Mononuclear cell (primary cell): ENCODE data around the gene LSM4. TPM values are rescaled to one million over a fixed set of nuclear protein-coding genes. Genes with fewer than 3 reads are reported as not detected.
"Not testable (repeated sequence)": the region's sequence is repeated elsewhere in the genome, so short reads cannot be mapped to it uniquely, and the experiment has no call there.

Experiments
- H3K27me3 ChIP-seq: 2 replicates; pipeline ENCODE4 v1.6.0; 2011; ENCODE audit warnings: low read length, control low read depth; ENCODE audit not compliant: insufficient read depth
- H3K4me1 ChIP-seq: 2 replicates; pipeline ENCODE4 v1.5.1; 2011; ENCODE audit warnings: mild to moderate bottlenecking, low read length, control low read depth; ENCODE audit not compliant: insufficient read depth
- H3K4me3 ChIP-seq: 2 replicates; pipeline ENCODE4 v1.5.1; 2011; ENCODE audit warnings: mild to moderate bottlenecking, low read length, moderate library complexity
- H3K9me3 ChIP-seq: 2 replicates; pipeline ENCODE4 v1.5.1; 2011; ENCODE audit warnings: low read depth, mild to moderate bottlenecking, control low read depth, low read length
- total RNA-seq: library from RNA; depleted of rRNA; stranded (reverse); fragments of >200 nt; gene quantifications from one replicate; pipeline ENCODE4 v1.2.3, GENCODE V29; 2012

Gene LSM4
- total RNA-seq, 1 donor = 62.4 TPM

DNA sequence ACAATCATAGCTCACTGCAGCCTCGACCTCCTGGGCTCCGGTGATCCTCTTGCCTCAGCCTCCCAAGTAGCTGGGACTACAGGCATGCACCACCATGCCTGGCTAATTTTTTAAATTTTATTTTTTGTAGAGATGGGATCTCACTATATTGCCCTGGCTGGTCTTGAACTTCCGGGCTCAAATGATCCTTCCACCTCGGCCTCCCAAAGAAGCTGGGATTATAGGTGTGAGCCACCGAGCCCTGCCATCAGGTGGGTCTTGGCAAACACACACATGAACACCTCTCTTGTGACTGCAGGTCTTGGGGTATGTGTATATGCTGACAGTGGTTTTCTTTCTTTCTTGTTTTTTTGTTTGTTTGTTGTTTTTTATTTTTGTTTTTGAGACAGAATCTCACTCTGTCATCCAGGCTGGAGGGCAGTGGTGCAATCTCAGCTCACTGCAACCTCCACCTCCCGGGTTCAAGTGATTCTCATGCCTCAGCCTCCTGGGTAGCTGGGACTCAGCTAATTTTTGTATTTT lies 26.0 kb upstream of the LSM4 start:
- not testable (repeated sequence) for H3K4me3 ChIP-seq, H3K27me3 ChIP-seq, H3K9me3 ChIP-seq, H3K4me1 ChIP-seq

DNA sequence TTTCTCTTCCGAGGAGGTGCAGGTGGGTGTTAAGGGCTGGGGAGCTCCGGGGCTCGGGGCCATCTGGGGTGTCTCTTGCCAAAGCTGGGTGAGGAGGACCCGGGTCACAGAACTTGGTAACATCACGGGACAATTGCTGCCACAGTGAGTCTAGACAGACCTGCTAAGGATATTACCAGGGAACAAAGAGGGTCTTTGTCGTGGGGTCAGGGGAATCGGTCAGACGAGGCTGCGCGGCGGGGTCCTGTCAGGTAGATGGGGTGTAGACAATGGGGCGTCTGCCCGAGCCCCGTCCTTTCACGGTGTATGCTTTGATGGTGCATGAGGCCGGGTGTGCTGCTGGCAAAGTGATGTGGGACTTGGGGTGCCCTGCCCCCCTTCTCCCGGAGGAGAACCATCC lies 25.3 kb upstream of the LSM4 start:
- Histone ChIP-seq H3K27me3 (no peaks in the 10 kb centered on the region), H3K9me3 (no peaks in the 10 kb centered on the region)

DNA sequence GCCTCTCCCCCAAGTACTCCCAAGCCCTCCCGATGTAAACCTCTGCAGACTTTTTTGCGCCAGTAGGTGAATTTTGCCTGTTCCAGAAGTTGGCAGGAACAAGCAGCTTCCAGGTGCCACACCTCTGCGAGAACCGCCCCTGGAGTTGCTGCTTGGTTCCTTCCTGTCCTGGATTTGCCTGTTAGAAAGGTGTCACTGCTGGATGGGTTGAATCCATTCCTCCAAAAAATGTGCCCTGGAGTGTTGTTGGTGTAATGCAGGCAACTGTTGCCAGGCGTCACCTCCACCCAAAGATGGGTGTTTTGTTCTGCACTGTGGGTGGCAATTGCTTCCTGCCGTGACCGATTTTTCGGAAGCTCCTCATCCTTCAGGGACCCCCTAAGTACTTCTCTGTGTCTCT lies 23.2 kb upstream of the LSM4 start:
- H3K4me1 ChIP-seq = peaks cover 13% of the 10 kb centered on the region
- no peak overlapping the region for H3K4me3 ChIP-seq
- H3K27me3 ChIP-seq = no peaks in the 10 kb centered on the region
- no peaks in the 10 kb centered on the region for H3K9me3 ChIP-seq

More for the DNA sequence above, 25.3 kb upstream of the LSM4 start:
- Histone ChIP-seq H3K4me1 (no peaks in the 10 kb centered on the region), H3K4me3 (no peak overlapping the region)

DNA sequence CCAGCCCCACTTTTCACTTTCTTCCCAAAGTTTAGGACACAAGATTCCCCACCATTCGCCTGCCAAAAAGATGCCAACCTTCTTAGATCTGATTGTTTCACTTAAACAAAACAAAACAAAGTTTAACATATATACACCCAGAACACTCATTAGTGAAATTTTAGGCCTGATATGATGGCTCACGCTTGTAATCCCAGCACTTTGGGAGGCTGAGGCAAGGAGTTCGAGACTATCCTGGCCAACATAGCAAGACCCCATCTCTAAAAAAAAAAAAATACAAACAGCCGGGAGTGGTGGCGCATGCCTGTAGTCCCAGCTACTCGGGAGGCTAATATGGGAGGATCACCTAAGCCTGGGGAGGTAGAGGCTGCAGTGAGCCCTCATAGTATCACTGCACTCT lies 22.4 kb upstream of the LSM4 start:
- Histone ChIP-seq H3K4me3 (no peak overlapping the region), H3K4me1 (peaks cover 14% of the 10 kb centered on the region), H3K27me3 (no peaks in the 10 kb centered on the region), H3K9me3 (no peaks in the 10 kb centered on the region)

DNA sequence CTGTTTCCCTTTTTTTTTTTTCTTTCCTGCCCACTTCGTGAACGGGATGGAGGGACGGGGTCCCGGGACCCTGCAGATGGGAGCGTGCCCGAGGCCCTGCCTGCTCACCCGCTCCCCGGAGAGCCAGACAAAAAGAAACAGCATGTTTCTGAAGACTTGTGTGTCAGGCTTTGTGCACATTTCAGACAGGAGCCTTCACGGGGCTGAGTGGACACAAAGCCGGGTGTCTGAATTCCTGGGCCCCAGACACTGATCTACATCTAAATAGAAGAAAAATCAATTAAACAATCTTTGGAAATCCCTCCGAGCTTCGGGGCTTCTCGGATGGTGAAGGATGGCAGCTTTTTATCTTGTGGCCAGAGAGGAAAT lies 21.7 kb upstream of the LSM4 start:
- Histone ChIP-seq H3K4me1 (peaks cover 21% of the 10 kb centered on the region), H3K27me3 (no peaks in the 10 kb centered on the region), H3K9me3 (no peaks in the 10 kb centered on the region), H3K4me3 (no peak overlapping the region)

DNA sequence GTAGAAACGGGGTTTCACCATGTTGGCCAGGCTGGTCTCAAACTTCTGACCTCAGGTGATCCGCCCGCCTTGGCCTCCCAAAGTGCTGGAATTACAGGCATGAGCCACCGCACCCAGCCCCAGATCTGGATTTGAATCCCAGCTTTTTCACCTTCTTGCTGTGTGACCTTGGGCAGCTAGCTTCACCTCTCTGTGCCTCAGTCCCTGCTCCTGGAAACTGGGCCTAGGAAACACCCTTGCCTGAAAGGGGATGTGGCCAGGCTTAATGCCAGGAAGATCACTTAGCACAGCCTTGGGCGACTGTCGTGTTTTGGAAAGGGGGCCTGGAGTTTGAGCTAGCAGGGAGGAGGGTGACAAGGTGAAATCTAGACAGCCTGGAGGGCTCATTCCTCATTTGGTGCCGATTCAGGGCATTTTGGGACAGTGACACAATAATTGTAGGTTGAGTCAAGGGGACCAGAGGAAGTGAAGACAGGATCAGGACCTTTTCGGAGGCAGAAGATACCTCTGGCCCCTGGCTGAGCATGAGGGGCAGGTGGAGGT lies 19.3 kb upstream of the LSM4 start:
- H3K4me3 ChIP-seq = no peak overlapping the region
- H3K4me1 ChIP-seq = peaks cover 31% of the 10 kb centered on the region
- H3K9me3 ChIP-seq = no peaks in the 10 kb centered on the region
- H3K27me3 ChIP-seq = no peaks in the 10 kb centered on the region

DNA sequence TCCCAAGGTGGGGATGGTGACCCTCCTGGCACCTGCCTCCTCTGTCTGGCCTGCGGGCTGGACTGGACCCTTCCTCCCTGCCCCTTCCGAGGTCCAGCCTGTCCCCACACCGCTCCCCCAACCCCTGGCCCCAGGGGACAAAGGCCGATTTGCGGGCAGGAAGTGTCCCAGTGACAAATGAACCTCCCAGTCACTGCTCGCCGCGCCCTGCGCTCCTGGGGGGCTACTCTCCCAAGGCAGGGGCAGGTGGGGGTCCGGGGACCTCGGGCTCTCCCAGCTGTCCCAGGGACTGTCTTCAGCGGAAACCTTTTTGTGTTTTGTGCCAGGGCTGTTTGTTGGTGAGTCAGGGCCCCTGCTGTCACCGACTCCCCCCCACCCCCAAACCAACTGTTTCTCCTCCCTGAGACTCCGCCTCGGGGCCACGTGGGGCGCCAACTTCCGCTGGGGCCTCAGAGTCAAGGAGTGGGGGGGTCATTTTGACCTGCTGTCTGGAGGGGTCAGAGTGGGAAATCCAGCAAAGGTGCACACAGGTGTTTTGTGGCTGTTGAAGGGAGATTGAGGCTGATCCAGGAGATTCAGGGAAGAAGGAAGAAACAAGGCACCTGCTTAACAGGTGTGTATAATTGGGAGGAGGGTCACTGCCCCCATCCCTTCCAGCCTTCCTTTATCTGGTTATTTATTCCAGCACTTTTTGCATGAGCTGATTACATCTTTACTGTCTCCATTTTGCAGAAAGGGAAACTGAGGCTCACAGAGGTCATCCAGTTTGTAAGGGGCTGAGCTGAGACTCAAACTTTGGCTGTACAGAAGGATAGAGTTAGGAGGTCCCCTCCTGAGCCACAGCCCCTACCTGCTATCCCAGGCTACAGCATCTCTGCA lies 18.4 kb upstream of the LSM4 start:
- H3K27me3 ChIP-seq = no peaks in the 10 kb centered on the region
- no peaks in the 10 kb centered on the region for H3K9me3 ChIP-seq
- H3K4me3 ChIP-seq = peak overlapping the region; percentile 68
- H3K4me1 ChIP-seq = peaks cover 35% of the 10 kb centered on the region

DNA sequence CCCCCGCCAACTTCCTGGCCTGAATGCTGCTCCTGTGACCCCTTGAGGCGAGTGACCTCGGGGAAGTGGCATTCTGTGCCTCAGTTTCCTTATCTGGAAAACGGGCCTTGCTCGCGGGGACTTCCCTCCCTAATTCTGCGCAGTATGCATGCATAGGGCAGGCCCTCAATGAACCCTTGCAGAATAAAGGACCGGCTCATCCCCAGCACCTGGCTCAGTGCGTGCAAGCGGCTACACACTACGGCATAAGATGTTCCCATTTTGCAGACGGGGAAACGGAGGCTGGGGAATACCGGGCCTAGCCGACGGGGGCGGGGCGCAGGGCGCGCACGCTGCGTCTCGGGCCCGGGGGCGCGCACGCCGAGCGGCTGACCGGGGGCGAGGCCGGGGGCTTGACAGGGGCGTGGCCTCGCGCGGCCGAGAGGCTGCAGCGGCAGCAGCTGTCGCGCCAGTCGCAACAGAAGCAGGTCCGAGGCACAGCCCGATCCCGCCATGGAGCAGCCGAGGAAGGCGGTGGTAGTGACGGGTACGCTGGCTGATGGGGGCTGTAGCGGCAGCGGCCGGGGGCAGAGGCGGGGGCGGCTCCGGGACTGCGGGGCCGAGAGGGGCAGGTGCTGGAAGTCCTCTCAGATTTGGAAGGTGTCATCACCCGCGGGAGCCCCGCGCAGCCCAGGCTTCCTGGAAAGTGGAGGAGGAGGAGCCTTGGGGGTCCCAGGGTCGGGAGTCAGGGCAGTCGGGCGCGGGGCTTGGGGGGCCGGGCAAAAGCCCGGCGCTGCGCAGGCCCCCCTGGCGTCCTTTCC lies 17.5 kb upstream of the LSM4 start, which contains the start of gene PGPEP1:
TSS of gene PGPEP1 (plus strand) at position 409 of the 800 bp plus-strand sequence. CDS start at position 493, 84 bp downstream.
- Histone ChIP-seq H3K9me3 (no peaks in the 10 kb centered on the region), H3K27me3 (no peaks in the 10 kb centered on the region), H3K4me3 (peak within 1 kb of the TSS; percentile 68), H3K4me1 (peaks cover 35% of the 10 kb centered on the region)

DNA sequence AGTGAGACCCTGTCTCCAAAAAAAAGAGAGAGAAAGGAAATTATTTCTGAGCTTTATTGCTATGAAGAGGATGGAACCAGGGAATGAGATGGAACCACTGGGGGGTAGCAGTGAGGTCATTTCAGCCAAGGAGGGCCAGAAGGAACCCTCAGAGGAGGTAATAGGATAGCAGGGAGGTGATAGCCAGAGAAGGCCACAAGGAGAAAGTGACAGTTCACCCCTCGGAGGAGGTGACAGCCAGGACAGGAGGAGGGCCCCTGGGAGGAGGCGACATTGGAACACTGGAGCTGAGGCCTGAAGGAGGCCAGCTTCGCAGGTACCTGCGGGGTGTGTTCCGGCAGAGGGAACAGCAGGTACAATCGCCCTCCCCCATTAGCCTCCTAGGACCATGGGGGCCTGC lies 16.8 kb upstream of the LSM4 start:
- Histone ChIP-seq H3K4me1 (peaks cover 35% of the 10 kb centered on the region), H3K9me3 (no peaks in the 10 kb centered on the region), H3K27me3 (no peaks in the 10 kb centered on the region), H3K4me3 (peak overlapping the region; percentile 68)

DNA sequence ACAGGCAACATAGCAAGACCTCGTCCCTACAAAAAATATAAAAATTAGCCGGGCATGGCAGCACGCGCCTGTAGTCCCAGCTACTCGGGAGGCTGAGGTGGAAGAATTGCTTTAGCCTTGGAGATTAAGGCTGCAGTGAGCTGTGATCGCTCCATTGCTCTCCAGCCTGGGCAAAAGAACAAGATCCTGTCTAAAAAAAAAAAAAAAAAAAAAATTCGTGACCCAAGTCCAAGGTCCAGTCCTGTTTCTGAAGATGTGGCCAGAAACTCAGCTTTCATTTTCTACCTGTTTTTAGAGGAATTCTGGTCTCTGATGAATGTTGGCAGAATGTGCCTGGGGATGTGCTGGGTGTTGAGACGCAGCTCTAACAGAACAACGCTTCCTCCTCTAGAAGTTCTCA lies 15.7 kb upstream of the LSM4 start:
- peaks cover 35% of the 10 kb centered on the region for H3K4me1 ChIP-seq
- H3K9me3 ChIP-seq = no peaks in the 10 kb centered on the region
- no peak overlapping the region for H3K4me3 ChIP-seq
- H3K27me3 ChIP-seq = no peaks in the 10 kb centered on the region

DNA sequence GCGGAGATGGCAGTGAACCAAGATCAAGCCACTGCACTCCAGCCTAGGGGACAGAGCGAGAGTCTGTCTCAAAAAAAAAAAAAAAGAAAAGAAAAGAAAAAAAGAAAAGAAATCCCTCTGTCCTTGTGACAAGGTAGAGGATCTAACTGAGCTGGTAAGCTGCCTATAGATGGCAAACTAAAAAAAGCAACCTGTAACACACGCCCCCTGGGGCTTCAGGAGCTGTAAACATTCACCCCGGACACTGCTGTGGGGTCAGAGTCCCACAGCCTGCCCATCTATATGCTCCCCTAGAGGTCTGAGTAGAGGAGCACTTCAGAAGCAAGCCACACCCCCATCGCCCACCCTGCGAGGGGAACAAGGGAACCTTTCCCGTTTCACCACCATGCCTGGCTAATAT lies 13.2 kb upstream of the LSM4 start:
- Histone ChIP-seq H3K9me3 (no peaks in the 10 kb centered on the region), H3K27me3 (no peaks in the 10 kb centered on the region), H3K4me1 (peaks cover 23% of the 10 kb centered on the region), H3K4me3 (no peak overlapping the region)

DNA sequence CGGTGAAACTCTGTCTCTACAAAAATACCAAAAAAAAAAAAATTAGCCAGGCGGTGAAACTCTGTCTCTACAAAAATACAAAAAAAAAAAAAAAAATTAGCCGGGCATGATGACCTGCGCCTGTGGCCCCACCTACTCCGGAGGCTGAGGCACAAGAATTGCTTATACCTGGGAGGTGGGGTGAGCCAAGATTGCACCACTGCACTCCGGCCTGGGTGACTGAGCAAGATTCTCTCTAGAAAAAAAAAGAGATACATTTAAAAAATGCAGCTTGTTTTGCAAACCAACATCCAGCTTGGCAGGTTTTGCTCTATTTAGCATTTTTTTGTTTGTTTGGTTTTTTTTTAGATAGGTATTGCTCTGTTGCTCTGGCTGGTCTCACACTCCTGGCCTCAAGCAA lies 10.8 kb upstream of the LSM4 start:
- Histone ChIP-seq H3K27me3 (no peaks in the 10 kb centered on the region), H3K9me3 (no peaks in the 10 kb centered on the region), H3K4me1 (peaks cover 19% of the 10 kb centered on the region), H3K4me3 (no peak overlapping the region)

DNA sequence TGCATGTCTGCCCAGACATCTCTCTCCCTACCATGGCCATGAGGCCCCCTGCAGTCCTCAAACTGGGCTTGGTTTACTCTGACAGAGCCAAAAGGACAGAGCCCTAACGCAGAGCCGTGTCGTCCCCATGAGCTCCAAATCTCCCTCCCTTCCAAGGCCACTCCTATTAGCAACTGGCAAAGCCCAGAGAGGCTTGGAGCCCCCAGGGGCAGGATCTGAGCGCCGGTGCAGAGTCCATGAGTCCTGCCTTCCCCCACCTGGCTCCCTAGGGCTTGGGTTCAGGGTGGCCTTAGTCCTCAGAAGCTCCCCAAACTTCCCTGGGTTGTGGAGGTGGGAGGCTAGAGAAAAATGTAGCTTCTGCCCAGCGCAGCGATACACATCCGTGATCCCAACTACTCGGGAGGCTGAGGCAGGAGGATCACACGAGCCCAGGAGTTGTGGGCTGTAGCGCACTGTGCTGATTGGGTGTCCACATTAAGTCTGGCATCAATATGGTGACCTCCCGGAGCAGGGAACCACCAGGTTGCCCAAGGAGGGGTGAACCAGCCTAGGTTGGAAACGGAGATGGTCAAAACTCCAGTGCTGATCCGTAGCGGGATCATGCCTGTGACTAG lies 10.1 kb upstream of the LSM4 start:
- Histone ChIP-seq H3K27me3 (no peaks in the 10 kb centered on the region), H3K4me1 (peaks cover 25% of the 10 kb centered on the region), H3K9me3 (no peaks in the 10 kb centered on the region), H3K4me3 (no peak overlapping the region)

DNA sequence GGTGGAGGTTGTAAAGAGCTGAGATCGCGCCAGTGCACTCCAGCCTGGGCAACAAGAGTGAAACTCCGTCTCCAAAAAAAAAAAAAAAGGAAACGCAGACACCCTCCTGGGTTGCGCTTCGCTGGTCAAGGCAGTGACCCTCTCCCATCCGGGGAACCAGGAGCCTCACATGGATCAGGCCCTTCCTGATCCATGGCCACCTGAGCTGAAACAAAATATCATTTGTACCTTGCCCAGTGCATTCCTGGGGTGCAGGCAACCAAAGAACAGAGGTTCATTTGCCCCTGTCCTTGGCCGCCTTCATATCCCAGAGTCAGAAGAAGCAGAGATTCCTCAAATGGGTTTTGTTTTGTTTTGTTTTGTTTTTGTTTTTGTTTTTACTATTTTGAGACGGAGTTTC lies 8.0 kb upstream of the LSM4 start:
- H3K4me1 ChIP-seq = peaks cover 14% of the 10 kb centered on the region

DNA sequence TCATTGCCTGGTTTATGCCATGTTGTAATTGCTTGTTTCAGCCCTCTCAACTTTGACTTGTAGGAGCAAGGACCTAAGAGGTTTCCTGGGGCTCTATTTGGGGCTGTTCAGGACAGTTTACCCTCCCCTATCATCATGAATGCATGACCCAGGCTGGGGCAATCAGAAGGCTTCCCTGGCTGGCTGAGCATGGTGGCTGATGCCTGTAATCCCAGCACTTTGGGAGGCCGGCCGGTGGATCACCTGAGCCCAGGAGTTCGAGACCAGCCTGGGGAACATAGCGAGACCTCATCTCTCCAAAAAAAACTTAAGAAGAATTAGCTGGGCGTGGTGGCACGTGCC lies 6.1 kb upstream of the LSM4 start:
- Histone ChIP-seq H3K9me3 (no peaks in the 10 kb centered on the region), H3K4me3 (no peak overlapping the region), H3K4me1 (peaks cover 15% of the 10 kb centered on the region), H3K27me3 (no peaks in the 10 kb centered on the region)

More for the DNA sequence above, 8.0 kb upstream of the LSM4 start:
- Histone ChIP-seq H3K4me3 (no peak overlapping the region), H3K27me3 (no peaks in the 10 kb centered on the region), H3K9me3 (no peaks in the 10 kb centered on the region)
